HG02981 (cell line): ENCODE data around the gene RHOXF1.
"Not testable (repeated sequence)": the region's sequence is repeated elsewhere in the genome, so short reads cannot be mapped to it uniquely, and the experiment has no call there.

Experiments
- ATAC-seq: cut with Tn5 transposase; IDR thresholded peaks from one replicate; pipeline ENCODE4 v1.9.1; 2021; ENCODE audit warnings: mild to moderate bottlenecking, moderate library complexity; ENCODE audit not compliant: unreplicated experiment

The RHOXF1 gene

DNA sequence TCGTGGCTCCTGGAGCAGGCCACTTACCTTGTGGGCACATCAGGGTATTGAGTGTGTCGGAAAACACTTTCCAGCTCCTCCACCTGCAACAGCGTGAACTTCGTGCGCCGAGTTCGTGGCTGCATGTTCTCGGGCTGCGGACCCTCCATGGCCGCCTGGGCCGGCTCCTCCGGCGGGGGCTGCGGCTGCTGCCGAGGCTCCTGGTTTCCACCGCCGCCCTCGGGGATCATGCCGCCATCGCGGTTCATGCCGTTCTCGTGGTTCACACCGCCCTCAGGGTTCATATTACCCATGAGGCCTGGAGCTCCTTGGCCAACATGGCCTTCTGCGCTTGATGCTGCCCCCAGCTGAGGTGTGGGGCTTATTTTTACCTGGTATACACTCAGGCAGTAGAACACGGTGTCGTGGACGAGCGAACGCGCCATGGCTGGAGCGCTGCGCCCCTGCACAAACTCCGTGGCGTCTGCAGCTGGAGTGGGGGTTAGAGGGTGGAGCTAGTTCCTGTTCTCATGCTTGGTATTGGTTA is at the start of gene RHOXF1:
TSS of gene RHOXF1 (minus strand) at position 476 of the 526 bp plus-strand sequence. CDS start at position 425, 51 bp downstream.
- no peak for ATAC-seq

- not testable (repeated sequence) for ATAC-seq
Observed at GRCh38 chrX:120159086-120159485, 43.4 kb upstream of the RHOXF1 start.

- ATAC-seq: not testable (repeated sequence)
Observed at GRCh38 chrX:120158313-120158712, 42.6 kb upstream of the RHOXF1 start, which contains the start of gene RHOXF2. RHOXF2 (plus strand) TSS chrX:120158613; CDS start chrX:120158751, 138 bp downstream.

- ATAC-seq: not testable (repeated sequence)
Observed at GRCh38 chrX:120150109-120150744, 34.5 kb upstream of the RHOXF1 start.

DNA sequence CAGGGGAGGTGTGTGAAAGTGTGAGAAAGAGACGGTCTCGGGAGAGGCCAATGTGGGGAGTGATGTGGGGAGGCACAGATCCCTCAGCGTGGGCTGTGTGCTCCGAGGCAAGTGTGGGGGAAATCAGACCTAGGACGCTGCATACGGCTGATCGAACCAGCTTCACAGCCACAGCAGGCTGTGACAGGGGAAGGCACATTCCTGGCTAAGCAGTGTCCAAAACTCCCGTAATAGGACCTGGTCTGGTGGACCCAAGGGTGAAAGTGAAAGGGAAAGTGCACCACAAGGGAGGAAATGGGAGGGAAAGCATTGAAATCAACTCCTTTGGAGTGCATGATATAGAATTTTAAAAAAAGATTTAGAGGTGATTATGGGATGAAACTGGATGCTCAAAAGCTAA is 31.8 kb upstream of the RHOXF1 start:
- ATAC-seq: no peak

GRCh38 chrX:120146323-120146722 is 30.6 kb upstream of the RHOXF1 start:
- not testable (repeated sequence) for ATAC-seq

- ATAC-seq: no peak
Observed at GRCh38 chrX:120145295-120145925, 29.7 kb upstream of the RHOXF1 start.

DNA sequence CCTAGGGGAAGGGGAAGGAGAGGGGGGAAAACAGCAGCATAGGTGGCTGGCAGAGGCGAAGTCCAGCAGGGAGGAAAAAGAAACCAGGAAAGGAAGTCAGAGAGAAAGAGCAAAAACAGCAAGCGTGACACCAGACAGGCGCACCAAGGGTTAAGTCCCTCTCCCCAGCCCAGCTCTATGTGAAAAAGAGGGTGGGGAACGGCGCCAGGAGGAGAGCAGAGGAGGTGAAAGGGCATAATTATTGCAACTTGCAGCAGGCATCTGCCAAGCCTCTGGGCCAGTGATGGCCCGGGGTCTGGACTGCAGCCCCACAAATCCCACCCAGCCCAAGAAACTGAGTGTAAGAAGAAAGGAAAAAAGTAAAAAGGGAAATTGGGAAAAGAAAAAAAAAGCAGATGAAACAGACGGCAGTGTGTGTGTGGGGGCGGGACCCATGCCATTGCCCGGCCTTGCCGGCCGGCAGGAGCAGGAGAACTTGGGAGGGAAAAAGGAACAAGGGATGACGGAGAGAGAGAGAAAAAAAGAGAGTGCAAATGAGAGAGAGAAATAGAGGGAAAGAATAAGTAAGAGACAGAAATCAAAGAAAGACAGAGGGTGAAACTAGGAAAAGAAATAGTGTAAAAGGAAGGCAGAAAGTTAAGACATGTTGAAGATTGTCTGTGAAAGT is 28.6 kb upstream of the RHOXF1 start:
- ATAC-seq: no peak

DNA sequence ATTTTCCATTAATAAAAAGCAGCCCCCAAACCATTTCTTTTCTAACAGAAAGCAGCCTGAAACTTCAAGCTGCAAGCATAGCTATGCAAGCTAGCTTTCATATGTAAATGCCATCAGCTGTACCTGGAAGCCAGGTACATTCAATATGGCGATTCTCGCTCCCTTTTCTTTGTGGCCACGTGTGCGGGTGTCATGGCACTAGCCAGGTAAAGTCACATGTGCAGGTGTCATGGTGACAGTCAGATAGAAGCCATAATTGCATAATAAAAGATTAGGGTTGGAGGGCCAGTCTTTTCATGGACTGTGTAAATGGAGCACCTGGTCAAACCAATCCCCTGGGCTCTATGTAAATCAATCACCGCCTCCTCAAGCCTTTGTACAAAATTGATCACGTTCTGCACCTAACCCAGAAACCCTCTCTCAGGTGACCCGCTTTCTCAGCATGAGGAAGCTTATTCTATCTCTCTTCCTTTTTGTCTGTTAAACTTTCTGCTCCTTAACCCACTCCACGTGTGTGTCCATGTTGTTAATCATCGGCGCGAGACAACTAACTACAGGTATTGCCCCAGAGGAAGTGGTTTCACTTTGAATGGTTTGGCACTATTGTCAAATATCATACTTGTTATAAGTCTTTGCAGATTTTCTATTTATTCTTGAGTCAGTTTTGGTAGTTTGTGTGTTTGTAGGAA is 24.7 kb upstream of the RHOXF1 start:
- ATAC-seq: no peak

GRCh38 chrX:120137439-120137838 is 21.7 kb upstream of the RHOXF1 start:
- ATAC-seq: no peak

DNA sequence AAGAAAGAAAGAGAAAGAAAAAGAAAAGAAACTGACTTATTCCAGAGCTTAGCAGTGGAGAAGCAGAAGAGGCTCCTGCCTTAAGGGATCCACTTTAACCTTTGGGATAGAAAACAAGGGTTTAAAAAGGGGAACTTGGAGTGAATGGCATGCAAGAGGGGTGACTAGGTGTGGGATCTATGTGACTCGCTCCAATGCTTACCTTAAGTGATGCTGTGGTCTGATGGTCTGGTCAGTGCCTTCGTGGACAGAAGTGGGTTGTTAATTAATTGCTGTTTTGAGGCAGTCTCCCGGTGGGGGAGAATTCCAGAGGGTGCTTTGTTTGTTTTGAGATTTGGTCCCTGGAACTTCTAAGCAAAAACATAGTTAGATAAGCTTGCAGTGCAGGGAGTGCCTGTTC is 21.1 kb upstream of the RHOXF1 start:
- ATAC-seq: no peak

- no peak for ATAC-seq
Observed at GRCh38 chrX:120136128-120136527, 20.4 kb upstream of the RHOXF1 start.

DNA sequence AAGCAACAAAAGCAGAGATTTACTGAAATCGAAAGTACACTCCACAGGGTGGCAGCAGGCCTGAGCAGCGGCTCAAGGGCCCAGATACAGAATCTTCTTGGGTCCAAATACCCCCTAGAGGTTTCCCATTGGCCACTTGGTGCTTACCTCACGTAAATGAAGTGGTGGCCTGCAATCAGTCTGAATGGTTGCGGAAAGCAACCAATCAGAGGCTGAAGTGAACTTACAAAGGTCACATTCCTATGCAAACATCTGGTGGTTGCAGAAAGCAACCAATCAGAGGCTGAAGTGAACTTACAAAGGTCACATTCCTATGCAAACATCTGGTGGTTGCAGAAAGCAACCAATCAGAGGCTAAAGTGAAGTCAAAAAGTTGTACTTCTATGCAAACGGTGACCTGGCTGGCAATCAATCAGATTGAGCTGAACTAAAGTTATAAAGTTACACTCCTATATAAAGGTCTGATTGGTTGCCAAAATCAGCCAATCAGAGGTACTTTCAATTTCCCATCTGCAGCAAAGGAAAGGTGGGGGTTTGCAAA is 12.7 kb upstream of the RHOXF1 start:
- ATAC-seq: not testable (repeated sequence)

DNA sequence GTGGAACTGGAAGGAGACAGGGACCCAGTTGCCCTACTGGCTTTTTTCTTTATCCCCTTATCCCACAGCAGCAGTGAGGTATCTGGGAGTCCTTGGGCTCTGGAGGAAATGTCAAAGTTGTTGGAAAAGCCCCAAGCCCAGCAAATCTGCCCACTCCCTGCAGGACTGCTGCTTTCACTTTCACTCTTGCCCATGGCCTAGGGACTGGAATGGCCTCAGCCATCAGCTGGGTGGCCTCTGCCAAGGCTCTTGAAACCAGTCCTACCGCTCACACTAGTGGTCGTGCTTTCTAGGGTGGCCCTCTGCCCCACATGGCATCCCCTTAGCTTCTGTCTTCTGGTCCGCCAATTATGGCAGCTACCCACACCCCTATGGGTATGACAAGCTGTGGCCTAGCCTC is 9.7 kb upstream of the RHOXF1 start:
- ATAC-seq: no peak

- ATAC-seq: no peak
Observed at GRCh38 chrX:120120223-120120622, 4.5 kb upstream of the RHOXF1 start.

- no peak for ATAC-seq
Observed at GRCh38 chrX:120111611-120112010, 4.1 kb downstream of the RHOXF1 start.

DNA sequence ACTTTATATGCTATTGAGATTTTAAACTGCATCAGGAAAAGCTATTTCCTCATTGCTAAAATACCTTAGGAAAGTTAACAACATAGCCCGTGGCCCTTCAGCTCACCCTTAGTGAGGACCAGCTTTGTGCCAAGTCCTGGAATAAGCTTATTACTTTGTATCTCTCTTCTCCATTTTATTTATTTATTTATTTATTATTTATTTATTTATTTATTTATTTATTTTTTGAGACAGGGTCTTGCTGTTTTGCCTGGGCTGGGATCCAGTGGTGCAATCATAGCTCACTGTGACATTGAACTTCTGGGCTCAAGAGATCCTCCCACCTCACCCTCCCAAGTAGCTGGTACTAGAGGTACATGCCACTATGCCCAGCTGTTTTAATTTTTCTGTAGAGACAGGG is 6.3 kb downstream of the RHOXF1 start:
- no peak for ATAC-seq

- not testable (repeated sequence) for ATAC-seq
Observed at GRCh38 chrX:120104707-120105106, 11.0 kb downstream of the RHOXF1 start.

GRCh38 chrX:120101057-120101456 is 14.7 kb downstream of the RHOXF1 start:
- ATAC-seq: not testable (repeated sequence)

GRCh38 chrX:120090208-120090607 is 25.5 kb downstream of the RHOXF1 start:
- ATAC-seq: no peak
